NT2/D1 (cell line): ENCODE measurements around the gene HERC4.

Experiments used
- YY1 ChIP-seq: IDR thresholded peaks from 2 replicates; pipeline ENCODE4 v1.6.1; 2011; ENCODE audit not compliant: insufficient read length, insufficient read depth
- ZNF274 ChIP-seq: IDR thresholded peaks from 2 replicates; pipeline ENCODE4 v1.6.1; 2011; ENCODE audit warnings: mild to moderate bottlenecking, low read depth, low read length

DNA sequence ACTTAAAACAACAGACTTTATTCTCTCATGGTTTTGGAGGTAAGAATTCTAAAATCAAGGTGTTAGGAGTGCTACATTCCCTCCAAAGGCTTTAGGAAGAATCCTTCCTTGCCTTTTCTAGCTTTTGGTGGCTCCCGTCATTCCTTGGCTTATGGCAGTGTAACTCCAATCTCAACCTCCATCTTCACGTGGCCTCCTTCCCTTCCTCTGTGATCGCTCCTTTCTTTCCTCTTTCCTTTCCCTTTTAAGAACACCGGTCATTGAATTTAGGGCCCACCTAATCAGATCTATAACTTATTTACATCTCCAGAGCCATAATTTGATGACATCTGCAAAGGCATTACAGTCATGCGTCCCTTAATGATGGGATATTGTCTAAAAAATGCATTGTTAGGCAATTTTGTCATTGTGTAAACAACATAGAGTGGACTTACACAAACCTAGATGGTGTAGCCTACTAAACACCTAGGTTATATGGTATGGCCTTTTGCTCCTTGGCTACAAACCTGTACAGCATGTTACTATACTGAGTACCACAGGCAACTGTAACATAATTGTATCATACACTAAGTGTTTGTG lies 5.9 kb upstream of the HERC4 start:
- no peak for TF ChIP-seq ZNF274
- no peak for TF ChIP-seq YY1
